Activated T-cell treated with anti-CD3 and anti-CD28 coated beads, Interleukin-2, amount 50 U/mL, for 24 hours (primary cell): ENCODE data around the gene KCNJ12.
A peak's percentile ranks its signal among the peaks of the same experiment; 100 is the strongest.
"Not testable (repeated sequence)": the region's sequence is repeated elsewhere in the genome, so short reads cannot be mapped to it uniquely, and the experiment has no call there.

Source experiments
- DNase-seq: peaks from one replicate; pipeline ENCODE4 v3.0.0-alpha.2; 2020
- H3K27ac Mint-ChIP-seq: 2 replicates; pipeline ENCODE4 v1.8.0; 2020; ENCODE audit warnings: mild to moderate bottlenecking, mixed read lengths
- H3K27me3 Mint-ChIP-seq: 2 replicates; pipeline ENCODE4 v1.8.0; 2020; ENCODE audit warnings: mixed read lengths
- H3K36me3 Mint-ChIP-seq: 2 replicates; pipeline ENCODE4 v1.8.0; 2020; ENCODE audit warnings: low read depth, mixed read lengths
- H3K4me1 Mint-ChIP-seq: 2 replicates; pipeline ENCODE4 v1.8.0; 2020; ENCODE audit warnings: low read depth, mixed read lengths
- H3K4me3 Mint-ChIP-seq: 2 replicates; pipeline ENCODE4 v1.8.0; 2020; ENCODE audit warnings: mild to moderate bottlenecking, moderate library complexity, mixed read lengths
- H3K9me3 Mint-ChIP-seq: 2 replicates; pipeline ENCODE4 v1.8.0; 2020; ENCODE audit warnings: mixed read lengths

KCNJ12 gene

DNA sequence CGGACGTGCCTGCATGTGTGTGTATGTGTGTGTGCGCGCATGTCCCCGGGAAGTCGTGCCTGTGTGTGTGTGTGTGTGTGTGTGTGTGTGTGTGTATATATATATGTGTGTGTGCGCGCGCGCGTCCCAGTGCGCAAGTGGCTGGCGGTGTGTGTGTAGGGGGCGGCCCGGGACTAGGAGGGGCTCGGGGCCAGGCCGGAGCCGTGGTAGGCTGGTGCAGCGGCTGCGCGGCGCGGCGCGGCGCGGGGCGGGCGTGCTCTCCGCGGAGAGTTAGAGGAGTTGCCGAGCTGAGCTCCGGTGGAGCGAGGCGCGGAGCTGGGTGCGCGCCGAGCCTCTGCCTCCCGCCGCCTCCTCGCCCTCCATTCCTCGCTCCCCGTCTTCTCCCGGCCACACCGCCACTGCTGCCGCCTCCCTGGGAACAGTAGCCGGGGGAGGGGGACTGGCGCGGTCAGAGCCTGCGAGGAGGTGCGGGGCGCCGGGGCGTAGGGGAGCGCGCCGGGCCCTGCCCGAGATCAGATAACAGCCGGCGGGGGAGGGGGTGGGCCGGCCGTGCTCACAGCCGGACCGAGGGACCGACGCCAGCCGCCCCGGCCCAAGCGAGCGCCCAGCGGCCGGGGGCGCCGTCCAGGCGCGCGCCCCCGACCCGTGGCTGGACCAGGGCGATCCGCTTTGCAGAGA, at the start of gene KCNJ12:
KCNJ12 (plus strand) TSS at position 277 of the 678 bp plus-strand sequence. CDS start 38,986 bp downstream, outside the sequence.
- peaks cover 12% of the 10 kb centered on the region for H3K4me1 Mint-ChIP-seq
- peak; percentile 34 for DNase-seq
- H3K27ac Mint-ChIP-seq = no peak within 1 kb of the TSS
- H3K36me3 Mint-ChIP-seq = no peaks in the 10 kb centered on the region
- H3K27me3 Mint-ChIP-seq = peaks cover 50% of the 10 kb centered on the region
- H3K9me3 Mint-ChIP-seq = no peaks in the 10 kb centered on the region
- H3K4me3 Mint-ChIP-seq = peak within 1 kb of the TSS; percentile 50

DNA sequence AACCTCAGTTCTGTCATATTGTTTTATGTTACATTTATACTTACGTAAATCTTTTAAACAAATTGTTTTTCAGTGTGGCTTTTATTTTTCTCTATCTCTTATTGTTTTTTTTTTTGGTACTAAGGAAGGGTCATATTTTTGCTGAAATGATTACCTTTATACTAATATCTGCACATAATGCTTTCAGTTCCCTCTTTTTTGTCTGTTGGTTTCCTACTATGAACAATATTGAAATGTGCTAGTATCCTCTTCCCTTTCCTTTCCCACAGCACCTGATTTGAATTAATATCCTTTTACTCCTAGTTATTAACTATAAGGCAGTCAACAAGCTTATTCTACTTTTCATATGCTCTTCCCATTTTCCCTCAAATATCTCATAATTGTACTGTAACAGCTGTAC, 48.2 kb upstream of the KCNJ12 start:
- H3K4me3 Mint-ChIP-seq, H3K27ac Mint-ChIP-seq, H3K4me1 Mint-ChIP-seq, H3K36me3 Mint-ChIP-seq, H3K9me3 Mint-ChIP-seq, DNase-seq: not testable (repeated sequence)
- peaks cover 11% of the 10 kb centered on the region for H3K27me3 Mint-ChIP-seq

DNA sequence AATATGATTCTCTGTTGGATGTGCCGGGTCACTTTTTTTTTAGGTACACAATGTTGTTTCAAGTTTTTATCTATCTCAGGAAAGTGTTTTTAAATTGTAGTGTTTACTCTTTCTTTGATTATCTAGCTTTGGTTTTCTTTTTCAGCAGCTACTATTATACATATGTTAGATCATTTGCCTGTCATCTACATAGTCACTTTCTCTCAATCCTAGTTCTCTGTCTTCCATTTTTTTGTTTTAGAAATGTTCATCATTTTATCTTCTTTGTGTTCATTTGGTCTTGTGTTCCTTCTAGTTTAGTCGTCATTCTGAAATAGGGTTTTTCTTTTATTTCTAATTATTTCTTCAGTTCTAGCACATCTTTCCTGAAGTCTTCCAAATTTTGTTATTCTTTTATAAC, 47.4 kb upstream of the KCNJ12 start:
- H3K27me3 Mint-ChIP-seq, H3K27ac Mint-ChIP-seq, H3K9me3 Mint-ChIP-seq, H3K4me3 Mint-ChIP-seq, DNase-seq, H3K36me3 Mint-ChIP-seq, H3K4me1 Mint-ChIP-seq: not testable (repeated sequence)

DNA sequence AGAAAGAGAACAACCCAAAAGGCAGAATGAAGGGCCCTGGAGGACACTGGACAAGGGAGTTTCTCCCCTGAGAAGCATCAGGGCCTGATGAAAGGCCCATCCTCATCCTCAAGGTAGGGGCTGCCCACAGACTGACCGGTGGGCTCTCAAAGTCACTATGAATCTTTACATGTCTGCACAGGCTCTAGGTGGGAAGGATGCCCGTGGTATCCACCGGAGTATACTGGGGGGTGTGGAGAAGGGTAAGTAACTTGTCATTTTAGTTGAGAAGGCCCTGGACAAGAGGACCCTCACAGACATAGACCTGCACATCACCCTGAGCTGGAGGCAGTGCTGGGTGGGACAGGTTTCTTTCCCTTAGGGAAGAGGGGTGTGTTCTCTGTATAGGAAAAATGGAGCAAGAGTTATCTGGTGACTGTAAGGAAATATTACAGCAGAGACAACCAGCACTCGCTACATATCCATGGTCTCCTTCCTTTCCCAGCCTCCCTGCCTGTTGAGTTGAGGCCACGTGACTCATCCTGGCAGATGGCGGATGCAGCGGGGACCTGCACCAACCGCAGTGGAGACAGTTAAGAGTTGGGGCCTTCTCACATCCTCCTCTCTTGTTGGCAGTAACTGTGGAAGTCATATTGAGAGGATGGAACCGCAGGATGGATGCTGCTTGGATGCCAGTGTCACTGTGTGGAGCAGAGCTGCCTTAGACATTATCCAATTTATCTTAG, 45.6 kb upstream of the KCNJ12 start:
- Mint-ChIP-seq H3K4me1 (no peaks in the 10 kb centered on the region), H3K4me3 (no peak overlapping the region), H3K27ac (no peak overlapping the region), H3K9me3 (peaks cover 4% of the 10 kb centered on the region), H3K27me3 (peaks cover 4% of the 10 kb centered on the region), H3K36me3 (no peaks in the 10 kb centered on the region)
- DNase-seq = peak; percentile 17

DNA sequence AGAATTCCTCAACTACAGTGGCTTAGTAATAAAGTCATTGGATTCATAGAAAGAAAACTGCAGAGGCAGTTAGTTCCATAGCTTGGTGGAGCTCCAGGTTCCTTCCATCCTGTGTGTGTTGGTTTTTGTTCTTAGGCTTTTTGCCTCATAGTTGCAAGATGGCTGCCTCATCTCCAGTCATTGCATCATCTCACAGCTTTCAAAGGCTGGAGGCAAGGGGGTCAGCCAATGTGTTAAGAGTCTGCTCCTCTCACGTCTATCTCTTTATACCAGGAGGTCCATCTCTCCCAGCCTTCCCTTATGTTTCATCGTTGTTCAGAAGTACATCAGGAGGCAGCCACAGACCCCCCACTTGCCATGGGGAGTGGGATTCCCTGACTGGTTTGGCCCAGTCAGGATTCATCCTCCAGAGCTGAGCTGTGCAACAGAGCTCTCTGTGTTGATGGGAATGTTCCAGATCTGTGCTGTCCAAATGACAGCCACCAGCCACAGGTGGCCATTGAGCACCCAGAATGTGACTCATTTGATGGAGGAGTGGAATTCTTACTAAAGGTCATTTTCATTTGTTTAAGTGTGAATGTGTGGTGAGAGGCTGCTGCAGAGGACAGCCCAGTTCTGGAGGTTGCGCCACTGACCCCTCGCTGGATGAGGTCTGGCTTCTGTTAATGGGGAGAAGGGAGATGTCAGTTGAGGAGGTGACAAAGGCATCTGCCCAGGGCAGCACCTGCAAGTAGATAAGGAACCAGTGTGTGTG, 39.4 kb upstream of the KCNJ12 start:
- H3K27ac Mint-ChIP-seq, H3K4me3 Mint-ChIP-seq, H3K27me3 Mint-ChIP-seq, H3K36me3 Mint-ChIP-seq, H3K4me1 Mint-ChIP-seq, H3K9me3 Mint-ChIP-seq: not testable (repeated sequence)
- peak; percentile 8 for DNase-seq

DNA sequence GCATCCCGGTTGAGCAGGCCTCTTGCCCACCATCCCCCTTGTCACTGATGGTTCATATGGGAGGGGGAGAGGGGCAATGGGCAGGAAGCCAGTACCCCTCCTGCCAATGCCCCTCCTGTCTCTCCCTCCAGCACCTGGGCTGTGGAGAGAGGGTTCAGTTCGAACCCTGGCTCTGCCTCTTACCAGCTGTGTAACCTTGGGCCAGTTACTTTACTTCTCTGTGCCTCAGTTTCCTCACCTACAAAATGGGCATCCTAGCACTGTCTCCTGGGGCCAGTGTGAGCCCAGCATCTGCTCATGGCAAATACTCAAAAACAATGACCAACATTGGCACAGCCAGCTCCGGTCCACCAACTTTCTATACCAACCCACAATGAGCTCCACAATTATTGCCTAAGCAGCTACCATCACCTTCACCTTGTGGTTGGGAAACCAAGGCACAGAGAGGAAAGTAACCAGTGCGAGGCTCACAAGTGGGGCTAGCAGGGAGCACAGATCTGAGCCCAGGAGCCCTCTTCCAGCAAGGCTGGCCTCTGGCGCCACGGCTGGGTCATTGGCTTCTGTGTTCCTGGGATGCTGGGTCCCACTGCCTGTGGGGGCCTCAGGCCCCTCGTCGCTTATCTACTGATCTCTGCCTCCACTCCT, 38.1 kb upstream of the KCNJ12 start:
- peak; percentile 8 for DNase-seq
- H3K4me3 Mint-ChIP-seq, H3K36me3 Mint-ChIP-seq: not testable (repeated sequence)

DNA sequence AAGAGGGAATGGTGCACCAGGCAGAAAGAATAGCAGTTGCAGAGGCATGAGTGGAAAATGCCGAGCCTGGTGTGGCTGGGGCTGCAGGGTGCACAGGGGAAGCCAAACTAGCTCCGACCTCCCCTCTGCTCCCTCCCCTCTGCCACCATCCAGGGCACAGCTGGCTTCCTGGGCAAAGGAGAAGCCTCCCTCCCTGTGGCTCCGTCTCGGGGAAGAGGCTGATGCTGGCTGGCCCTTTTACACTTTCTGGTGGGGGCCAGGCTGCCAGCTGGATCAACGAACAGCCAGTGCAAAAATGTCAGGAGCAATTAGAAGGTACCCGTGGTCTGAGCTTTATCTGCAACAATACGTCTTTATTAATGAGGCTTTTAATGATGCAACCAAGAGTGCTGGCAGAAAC, 37.1 kb upstream of the KCNJ12 start:
- no peak overlapping the region for H3K27ac Mint-ChIP-seq
- no peak overlapping the region for H3K4me3 Mint-ChIP-seq
- peak; percentile 6 for DNase-seq
- no peaks in the 10 kb centered on the region for H3K27me3 Mint-ChIP-seq
- H3K4me1 Mint-ChIP-seq = no peaks in the 10 kb centered on the region
- no peaks in the 10 kb centered on the region for H3K36me3 Mint-ChIP-seq
- H3K9me3 Mint-ChIP-seq = no peaks in the 10 kb centered on the region

More for the DNA sequence above, 38.1 kb upstream of the KCNJ12 start:
- H3K27me3 Mint-ChIP-seq, H3K4me1 Mint-ChIP-seq, H3K27ac Mint-ChIP-seq, H3K9me3 Mint-ChIP-seq: not testable (repeated sequence)

DNA sequence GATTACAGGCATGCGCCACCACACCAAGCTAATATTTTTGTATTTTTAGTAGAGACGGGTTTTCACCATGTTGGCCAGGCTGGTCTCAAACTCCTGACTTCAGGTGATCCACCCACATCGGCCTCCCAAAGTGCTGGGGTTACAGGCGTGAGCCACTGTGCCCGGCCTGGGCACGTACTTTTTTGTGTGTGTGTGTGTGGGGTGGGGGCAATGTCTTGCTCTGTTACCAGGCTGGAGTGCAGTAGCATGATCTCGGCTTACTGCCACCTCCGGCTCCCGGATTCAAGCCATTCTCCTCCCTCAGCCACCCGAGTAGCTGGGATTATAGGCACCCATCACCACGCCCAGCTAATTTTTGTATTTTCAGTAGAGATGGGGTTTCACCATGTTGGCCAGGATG, 36.6 kb upstream of the KCNJ12 start:
- H3K27ac Mint-ChIP-seq, H3K4me1 Mint-ChIP-seq, H3K27me3 Mint-ChIP-seq, H3K36me3 Mint-ChIP-seq, H3K4me3 Mint-ChIP-seq, H3K9me3 Mint-ChIP-seq: not testable (repeated sequence)
- peak; percentile 15 for DNase-seq

DNA sequence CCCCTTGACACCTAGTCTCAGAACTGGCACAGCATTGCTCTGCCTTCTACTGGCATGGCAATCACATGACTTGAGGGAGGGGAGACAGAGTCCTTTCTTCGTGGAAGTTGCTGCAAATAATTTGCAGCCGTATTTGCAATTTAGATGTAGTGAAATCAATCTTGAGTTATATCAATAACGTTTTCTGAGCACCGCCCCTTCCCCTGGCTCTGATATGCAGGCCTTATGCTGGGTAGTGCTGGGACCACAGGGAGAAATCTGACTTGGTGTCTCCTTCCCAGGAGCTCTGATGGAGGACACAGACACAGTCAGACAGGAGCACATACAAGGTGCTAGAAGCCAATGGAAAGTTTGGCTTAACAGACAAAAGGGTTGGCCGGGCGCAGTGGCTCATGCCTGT, 35.8 kb upstream of the KCNJ12 start:
- DNase-seq, H3K27me3 Mint-ChIP-seq, H3K27ac Mint-ChIP-seq, H3K36me3 Mint-ChIP-seq, H3K9me3 Mint-ChIP-seq, H3K4me1 Mint-ChIP-seq, H3K4me3 Mint-ChIP-seq: not testable (repeated sequence)

DNA sequence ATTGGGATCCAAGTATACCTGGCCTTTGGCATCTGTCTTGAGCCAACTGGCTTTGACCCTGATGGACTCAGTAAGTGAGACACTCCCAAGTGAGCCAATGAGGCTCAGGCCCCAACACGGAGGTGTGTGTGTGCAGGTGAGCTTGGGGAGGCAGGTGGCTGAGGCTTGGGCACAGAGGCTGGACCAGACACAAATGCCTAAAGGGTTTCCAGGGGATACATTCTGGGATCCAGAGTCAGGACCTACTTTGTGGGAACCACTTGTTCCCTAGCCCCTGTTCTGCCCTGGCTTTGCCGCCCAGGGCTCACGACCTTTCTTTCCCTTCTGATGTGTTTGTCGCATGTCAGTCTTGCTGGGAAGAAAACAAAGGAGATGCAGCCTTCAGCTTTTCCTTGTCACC, 34.9 kb upstream of the KCNJ12 start:
- not testable (repeated sequence) for H3K27ac Mint-ChIP-seq, DNase-seq, H3K4me3 Mint-ChIP-seq, H3K27me3 Mint-ChIP-seq, H3K36me3 Mint-ChIP-seq, H3K4me1 Mint-ChIP-seq, H3K9me3 Mint-ChIP-seq

DNA sequence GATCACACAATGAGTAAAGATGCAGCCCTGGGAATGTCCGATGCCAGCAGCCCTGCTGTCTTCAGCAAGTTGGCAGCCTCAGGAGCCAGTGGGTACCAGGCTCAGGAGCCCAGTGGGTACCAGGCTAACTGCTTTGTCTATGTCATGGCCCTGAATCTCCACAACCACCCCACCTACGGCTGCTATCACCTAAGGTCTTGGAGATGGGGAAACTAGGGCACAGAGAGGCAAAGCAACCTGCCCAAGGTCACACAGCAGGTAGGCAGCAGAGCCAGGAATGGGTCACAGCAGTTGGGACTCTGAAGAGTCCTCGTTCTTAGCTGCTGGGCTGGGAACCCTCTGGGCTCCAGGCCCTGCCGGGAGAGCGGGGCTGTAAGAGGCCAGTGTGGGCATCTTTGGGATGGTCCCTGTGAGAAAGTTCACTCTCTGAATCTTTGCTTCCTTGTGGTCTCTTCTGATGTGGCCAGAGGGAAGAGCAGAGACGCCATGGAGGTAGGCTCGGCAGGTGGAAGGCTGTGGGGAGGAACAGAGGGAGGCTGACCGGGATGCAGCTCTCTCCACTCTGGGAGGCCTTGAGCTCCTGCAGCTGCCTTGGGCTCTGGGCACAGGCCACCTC, 34.1 kb upstream of the KCNJ12 start:
- H3K4me1 Mint-ChIP-seq, H3K36me3 Mint-ChIP-seq, H3K27me3 Mint-ChIP-seq, H3K9me3 Mint-ChIP-seq, H3K4me3 Mint-ChIP-seq, H3K27ac Mint-ChIP-seq: not testable (repeated sequence)
- peak; percentile 12 for DNase-seq

DNA sequence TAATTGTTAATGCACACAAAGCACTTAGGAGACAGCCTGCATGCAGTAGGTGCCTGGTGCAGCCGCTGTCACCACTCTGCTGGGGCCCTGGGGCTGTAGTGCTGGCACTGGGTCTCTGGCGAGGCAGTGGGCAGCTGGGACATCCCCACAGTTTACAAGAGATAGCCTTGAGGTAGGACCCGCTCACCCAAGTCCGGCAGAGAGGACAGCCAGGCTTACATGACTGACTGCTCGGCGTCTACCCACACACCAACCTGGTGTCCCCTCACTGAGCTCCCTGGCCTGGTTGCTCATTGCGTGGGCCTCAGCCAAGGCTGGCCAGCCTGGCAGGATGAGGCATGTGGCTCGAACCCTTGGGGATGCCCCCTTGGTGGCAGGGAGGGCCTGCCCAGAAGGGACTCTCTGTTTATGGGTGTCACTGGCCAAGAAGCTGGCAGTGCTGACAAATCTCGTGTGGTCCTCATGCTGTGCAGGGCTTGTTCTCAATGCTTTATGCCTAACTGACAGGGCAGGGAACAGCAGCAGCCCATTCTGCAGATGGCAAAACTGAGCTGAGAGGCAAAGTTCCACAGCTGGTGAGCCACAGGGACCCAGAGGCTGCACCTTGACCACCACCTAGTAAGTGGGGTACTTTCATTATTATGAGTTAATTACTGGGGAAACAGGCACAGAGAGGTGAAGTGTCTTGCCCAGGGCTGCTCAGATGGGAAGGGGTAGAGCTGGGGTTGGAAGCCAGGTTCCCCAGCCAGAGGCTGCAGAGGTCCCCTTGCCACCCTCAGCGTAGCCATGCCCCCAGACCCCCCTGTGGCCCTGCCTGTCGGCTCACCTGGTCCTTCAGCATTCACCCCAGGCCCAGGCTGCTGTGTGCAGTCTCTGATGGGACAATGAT, 32.9 kb upstream of the KCNJ12 start:
- not testable (repeated sequence) for H3K9me3 Mint-ChIP-seq, H3K27ac Mint-ChIP-seq, H3K27me3 Mint-ChIP-seq

DNA sequence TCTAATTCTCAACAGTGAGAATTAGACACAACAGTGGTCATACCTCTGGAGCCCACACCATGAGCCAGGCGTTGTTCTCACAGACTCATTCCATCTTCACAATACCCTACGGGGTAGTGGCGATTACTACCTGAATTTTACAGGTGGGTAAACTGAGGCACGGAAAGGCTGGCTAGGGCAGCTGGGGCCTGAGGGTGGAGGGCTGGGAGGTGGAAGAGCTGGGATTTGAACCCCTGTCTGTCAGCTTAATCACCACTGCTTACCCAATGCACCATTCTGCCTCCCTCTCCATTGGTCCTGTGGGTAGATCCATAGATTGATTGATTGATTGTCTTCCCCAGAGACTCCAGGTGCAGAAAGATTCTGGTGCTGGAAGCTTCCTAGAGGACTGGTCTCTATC, 31.4 kb upstream of the KCNJ12 start:
- H3K4me1 Mint-ChIP-seq, H3K9me3 Mint-ChIP-seq, H3K36me3 Mint-ChIP-seq, H3K27me3 Mint-ChIP-seq, H3K27ac Mint-ChIP-seq, H3K4me3 Mint-ChIP-seq: not testable (repeated sequence)
- DNase-seq = peak; percentile 20

More for the DNA sequence above, 32.9 kb upstream of the KCNJ12 start:
- peak; percentile 19 for DNase-seq
- H3K4me3 Mint-ChIP-seq, H3K36me3 Mint-ChIP-seq, H3K4me1 Mint-ChIP-seq: not testable (repeated sequence)

DNA sequence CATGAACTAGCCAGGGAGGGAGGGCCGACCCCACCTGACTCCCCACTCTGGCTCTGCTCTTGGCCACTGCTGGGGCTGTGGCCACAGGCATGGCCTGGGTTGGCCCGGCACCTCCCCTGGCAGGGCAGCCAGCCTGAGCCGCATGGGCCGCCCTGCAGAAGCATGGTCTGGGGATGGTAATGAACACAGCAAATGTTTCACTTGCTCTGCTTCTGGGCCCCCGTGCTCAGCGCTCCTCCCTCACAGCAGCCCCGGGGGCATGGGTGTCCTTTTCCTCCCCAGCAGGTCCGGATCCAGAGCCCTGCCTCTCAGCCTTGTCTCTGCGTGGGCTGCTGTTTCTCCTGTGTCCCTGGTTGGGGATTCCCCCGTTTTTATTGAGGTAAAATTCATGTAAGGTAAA, 30.9 kb upstream of the KCNJ12 start:
- no peaks in the 10 kb centered on the region for H3K27me3 Mint-ChIP-seq
- no peak overlapping the region for H3K27ac Mint-ChIP-seq
- H3K9me3 Mint-ChIP-seq = no peaks in the 10 kb centered on the region
- DNase-seq = peak; percentile 15
- peaks cover 1% of the 10 kb centered on the region for H3K4me1 Mint-ChIP-seq
- H3K4me3 Mint-ChIP-seq = no peak overlapping the region
- no peaks in the 10 kb centered on the region for H3K36me3 Mint-ChIP-seq
